ENCODE results near the gene DAGLA.

The DAGLA gene

DNA sequence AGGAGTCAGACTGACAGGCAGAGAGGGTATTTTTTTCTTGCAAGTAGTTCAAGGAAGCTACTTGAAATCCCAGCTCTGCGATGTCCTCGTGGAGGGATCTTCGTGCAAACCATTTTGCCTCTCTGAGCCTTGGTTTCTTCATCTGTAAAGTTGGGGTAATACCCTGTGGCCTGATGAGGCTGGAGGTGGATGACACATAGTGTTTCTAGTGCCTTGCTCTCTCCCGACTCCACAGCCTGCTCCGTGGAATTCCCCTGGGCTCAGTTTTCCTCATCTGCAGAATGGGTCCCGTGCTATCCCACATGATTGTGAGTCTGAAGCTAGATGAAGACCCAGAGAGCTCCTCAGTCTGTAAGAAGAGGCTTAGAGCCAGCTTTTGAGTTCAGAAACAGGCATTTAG is 32.7 kb downstream of the DAGLA start:
- DNase-seq = no peak

DNA sequence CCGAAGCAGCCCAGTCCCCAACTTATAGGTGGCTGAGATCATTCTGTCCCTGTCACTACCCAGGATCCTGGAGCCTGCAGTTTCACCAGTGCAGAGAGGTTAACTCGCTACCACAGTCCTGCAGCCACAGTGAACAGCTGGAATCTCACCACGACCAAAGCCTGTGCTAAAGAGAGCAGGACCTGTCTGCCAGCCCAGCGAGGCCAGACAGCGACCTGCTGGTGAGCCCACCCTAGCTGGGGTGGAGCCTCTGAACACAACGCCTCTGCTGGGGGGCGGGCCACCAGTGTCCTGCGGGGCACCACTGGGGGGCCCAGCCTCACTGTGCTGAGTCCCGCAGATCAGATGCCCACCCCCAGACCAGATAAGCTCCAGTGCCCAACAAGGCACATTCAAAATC is 33.3 kb downstream of the DAGLA start:
- no peak for DNase-seq

DNA sequence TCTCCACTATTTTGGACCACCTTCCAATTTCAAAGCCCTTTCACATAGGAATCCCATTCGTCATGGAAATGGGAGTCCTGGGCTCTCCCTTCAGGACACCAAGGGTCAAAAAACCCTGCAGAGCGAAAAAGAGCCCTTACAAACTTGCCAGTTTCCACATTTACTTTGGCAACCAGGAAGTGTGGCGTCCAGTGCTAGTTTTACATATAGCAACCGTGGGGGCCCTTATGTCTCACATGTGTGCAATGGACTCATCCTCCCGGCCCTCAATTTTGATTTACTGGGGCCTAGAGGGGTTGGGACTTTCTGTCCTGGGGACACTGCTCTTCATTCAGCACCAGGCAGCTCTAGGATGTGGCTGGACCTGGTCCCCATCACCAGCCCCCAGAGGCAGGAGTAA is 33.7 kb downstream of the DAGLA start:
- DNase-seq = no peak

DNA sequence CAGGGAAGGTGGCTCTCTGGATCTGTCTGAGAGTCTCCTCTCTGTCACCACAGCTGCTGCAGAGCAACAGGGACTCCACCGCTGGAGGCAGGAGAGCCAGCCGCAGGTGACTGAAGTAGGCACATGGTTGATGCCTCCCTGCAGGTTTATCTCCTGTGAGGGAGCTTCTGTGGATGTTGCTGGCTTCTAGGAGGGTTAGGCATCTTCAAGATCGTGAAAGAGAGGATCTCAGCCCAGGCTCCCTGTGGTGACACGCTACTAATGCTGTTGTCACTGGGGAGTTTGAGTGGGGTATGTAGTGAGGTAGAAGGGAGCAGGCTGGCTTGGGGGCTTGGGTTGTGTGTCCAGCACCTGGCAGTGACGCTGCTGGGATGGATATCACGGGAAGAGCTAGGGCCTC is 34.1 kb downstream of the DAGLA start:
- no peak for DNase-seq

DNA sequence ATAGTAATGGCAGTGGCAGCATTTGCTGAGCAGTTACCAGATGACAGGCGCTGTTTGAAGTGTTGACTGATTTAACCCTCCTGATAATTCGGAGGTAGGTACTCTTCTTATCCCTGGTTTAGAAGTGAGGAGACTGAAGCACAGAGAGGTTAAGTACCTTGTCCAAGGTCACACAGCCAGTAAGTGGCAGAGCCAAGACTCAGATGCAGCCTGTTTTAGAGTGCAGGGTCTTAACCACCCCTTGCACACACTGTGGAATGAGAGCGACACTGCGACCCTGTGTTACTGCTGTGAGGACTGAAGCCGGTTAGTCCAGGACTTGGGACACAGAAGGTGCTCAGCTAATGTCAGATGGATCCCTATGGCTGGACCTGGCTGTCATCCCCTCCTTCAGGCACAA is 34.7 kb downstream of the DAGLA start:
- no peak for DNase-seq

DNA sequence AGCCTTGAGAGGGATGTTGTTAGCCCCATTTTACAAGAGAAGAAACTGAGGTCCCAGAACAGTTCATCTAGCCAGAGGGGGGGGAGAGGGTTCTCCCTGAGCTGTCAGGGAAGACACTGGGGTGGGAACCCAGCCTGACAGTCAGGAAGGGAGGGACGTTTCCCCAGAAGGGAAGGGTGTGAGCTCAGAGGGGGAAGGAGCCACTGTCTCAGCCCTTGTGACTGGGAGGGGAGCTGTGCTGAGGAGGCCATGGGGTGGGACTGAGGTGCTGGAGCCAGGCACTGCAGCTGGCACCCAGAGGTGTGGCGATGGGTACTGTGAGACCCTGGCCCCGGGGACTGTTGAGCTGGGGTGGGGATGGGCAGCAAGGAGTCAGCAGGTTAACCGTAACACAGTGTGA is 35.7 kb downstream of the DAGLA start:
- no peak for DNase-seq

DNA sequence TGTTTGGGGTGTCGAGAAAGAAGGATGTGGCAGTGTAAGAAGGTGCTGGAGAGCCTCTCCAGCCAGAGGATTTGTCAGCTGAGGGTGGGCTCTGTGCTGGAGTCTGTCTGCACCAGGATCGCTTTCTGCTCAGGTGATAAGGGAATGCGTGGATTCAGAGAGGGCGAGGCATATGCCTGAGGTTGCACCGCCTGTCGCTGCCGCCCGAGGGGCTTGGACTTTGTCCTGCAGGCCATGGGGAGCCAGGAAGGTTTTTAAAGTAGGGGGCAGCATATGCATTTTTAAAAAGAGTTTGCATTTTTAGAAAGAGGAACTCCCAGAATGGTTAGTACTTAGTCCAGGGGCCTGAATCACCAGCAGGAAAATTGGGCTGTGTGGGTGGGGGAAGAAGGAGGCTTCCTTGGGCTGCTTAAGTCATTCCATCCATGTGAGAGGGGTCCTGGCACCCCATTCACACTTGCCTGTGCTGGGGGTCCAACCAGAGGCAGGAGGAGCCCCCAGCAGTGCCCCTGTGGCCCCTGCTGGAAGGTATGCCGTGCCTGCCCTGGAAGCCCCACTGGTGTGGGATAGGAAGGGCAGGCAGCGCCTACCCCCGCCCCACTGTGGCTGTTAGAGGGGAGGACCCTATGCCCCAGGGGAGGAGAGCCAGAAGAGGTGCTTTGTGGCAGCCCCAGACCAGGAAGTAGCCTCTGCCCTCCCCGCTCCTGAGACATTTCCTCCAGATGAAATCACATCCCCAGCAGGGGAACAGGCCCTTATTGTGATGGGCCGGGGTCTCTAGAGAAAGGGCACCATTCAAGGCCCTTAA is 36.5 kb downstream of the DAGLA start:
- DNase-seq = no peak

DNA sequence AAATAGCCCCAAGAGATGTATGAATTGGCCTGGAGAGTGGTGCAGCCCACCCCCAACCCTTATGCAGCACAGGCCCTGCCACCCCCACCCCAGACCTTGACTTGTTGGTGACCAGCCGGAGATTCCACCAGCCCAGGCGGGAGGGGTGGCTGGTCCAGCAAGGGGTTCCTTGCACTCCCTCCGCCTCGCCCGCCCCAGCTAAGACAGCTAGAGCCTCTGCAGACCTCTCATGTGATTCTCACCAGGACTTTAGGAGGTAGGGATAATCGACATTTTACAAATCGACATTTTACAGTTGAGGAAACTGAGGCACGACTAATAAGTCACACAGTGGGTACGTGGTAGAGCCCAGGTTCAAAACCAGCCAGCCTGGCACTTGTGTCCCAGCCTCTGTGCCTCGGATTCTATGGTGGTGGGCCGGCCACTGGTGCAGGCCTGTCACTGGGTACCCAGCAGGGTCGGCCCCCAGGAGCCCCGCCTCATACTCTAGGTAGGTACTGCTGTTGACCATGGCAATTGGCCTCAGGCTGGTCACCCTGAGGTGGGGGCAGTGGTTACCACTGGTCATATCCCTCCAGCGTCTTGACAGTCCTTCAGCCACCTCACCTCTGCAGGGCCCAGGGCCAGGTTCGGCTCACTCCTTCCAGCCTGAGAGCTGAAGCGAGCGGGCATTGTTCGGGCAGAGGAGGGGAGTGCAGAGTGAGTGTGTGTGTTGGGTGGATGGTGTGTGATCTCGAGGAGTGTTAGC is 37.3 kb downstream of the DAGLA start:
- DNase-seq = no peak

DNA sequence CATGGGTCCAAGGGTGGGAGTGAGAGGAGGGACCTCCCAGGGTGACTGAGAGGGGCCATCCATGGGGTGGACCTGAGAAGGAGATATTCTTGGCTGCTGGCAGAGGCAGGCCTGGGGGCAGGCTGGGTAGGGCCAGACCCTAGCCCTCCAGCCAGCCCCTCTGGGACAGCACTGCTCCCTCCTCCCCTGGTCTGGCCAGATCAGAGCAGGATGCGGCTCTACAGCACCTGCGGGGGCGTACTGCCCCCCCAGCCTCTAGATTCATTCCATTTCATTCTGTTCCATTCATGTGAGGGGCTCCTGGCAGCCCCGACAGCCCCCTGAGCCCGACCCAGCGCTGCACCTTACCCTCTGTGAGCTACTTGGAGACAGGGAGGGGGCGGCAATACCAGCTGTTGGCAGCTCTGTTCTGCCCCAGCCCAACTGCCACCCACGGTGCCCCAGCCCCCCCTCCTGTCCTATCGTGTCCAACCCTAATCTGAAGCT is 37.9 kb downstream of the DAGLA start:
- DNase-seq = no peak

DNA sequence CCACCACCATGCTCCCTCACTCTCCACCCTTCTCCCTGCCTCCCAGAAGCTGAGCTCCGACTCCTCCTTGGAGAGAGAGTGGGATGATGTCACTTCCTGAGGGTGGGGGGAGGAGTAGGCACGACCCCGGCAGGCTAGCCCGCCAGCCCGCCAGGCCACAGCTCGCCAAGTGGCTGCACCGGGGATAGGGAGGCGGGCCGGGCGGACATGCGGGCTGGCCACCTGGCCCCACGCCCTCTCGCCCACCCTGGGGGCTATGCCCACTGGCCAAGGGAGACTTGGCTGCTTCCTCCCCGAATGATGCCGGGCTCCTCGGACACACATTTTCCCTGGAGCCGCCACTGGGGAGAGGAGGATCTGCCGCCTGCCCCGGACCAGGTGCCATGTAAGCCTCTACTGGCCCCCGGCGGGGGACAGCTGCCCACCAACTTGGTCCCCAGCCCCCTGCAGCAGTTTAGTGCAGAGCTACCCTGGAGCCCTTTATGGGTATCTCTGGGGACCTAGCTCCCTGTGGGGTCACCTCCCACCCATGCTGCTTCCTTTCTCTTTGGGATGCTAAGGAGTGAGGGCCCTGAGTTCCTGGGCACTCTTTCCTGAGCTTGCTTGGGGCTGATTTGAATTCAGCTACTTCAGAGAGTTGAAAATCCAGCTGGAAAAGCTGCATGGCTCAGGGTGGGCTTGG is 38.6 kb downstream of the DAGLA start:
- DNase-seq = no peak

DNA sequence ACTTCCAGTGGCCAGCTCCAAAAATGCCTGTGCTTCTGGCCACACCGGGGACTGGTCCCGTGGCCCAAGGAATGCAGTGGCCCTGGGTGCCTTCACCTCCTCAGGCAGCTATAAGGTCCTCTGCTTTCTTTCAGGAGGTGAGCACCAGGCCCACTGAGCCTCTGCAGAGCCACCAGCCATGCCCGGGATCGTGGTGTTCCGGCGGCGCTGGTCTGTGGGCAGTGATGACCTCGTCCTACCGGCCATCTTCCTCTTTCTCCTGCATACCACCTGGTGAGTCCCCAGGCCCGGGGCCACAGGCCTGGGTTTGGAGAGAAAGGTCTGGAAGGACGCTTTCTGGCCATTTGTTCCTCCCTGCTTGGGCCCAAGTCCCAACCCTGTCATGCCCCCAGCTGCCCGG is 39.8 kb downstream of the DAGLA start:
- no peak for DNase-seq

DNA sequence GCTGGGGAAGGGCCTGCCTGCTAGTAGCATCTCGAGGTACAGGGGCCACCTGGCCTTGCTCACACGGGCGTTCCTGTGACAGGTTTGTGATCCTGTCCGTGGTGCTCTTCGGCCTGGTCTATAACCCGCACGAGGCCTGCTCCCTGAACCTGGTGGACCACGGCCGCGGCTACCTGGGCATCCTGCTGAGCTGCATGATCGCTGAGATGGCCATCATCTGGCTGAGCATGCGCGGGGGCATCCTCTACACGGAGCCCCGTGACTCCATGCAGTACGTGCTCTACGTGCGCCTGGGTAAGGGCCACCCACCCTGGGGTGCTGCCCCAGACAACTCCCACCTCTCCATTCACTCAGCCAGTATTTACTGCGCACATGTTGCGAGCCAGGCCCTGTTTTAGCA is 40.4 kb downstream of the DAGLA start:
- no peak for DNase-seq

DNA sequence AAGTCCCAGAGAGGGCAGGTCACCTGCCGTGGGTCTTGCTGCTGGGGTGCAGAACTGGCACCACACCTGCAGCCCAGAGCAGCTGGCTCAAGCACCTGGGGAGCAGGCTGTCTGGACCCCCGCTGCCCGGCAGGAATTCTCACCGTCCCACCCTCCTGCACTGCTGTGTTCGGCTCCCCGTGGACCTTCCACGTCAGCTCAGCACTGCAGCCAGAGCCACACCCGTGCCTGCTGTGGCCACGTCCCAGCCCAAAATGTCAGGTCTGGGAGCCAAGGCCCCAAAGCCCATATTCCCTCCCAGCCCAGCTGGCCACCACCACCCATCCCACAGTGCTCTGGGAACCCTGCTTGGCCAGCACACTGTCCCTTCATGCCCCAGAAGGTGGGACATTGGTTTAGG is 44.2 kb downstream of the DAGLA start:
- DNase-seq = no peak

DNA sequence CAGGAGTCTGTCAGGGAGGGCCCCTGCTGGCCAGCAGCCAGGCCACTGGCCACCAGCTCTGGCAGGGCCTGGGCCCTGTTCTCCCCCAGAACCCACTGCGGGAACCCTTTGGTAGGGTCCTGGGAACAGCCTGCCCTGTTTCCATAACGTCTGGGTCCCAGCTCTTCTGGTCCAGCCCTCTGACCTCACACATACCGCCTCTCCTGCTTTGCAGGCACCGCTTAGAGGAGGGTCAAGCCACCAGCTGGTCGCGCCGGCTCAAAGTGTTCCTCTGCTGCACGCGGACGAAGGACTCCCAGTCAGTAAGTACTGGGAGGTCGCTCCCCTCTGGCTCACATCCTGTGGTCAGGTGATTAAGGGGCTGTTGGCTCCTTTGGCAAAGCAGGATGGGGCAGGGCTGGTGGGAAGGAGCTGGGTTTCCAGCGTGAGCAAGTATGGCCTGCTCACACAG is 45.6 kb downstream of the DAGLA start:
- DNase-seq = no peak

DNA sequence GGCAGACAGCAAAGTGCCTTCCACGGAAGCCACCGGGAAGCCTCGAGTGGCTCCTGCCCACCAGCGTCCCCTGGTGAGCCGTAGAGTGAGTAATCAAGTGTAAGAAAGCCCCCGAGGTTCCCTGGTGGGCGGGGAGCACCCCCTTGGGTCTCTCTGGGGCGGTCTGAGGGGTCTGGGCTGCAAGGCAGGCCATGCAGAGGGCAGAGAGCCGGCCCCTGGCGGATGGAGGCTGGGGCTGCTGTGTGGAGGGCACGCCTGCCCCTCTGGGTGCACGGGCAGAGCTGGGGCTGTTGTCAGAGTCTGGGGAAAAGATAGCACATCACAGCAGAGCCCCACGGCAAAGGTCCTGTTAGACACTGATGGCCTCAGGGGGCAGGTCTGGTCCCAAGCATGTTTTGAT is 46.6 kb downstream of the DAGLA start:
- DNase-seq = no peak

DNA sequence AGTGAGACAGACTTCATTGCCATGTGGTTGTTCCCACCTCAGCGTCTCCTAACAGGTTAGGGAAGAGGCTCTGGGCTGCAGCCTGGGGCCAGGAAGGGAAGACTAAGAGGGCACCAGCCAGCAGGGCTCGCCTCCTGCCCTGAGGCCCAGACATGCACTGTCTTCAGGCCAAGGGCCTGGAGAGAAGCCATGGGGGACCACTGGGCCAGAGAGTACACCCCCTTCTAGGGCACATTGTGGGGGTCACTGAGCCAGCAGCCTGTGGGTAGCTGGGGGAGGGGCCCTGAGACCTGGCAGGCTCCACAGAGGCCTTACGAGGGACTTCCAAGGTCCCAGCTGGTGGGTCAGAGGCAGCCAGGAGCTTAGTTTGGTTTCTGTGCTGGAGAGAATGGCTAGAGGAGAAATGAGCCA is 47.2 kb downstream of the DAGLA start:
- DNase-seq = no peak

DNA sequence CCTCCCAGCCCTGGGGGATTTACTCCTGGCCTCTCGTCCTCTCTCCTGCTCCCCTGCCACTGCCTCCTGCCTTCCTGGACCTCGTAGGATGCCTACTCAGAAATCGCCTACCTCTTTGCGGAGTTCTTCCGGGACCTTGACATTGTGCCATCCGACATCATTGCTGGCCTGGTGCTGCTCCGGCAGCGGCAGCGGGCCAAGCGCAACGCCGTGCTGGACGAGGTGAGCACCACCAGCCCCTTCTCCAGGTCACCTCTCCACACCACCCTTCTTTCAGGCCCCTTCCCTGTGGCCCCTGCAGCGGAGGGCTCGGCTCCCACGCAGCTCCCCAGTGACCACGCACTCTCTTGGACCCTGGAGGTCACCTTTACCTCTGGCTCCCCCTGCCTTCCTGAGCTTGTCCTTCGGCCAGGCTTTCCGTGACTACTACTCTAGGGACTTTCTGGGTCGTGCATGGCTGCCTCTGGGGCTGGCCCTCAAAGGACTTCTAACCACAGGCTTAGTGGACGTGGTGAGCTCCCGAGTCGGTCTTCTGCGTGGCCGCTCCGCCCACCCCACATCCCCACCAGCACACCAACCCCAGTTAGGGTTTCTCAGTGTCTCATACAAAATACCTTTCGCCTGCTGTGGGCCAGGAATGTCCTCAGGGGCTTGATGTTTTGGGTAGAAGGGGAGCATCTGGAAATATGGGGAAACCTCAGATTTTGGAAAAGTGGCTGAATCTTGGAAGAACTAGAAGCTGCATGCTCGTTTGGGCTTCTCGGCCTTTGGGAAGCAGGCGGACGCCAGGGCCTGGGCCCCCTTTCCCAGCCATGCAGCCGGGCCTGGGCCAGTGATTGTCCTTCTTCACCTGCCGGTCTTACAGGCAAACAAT is 48.1 kb downstream of the DAGLA start:
- DNase-seq = no peak

DNA sequence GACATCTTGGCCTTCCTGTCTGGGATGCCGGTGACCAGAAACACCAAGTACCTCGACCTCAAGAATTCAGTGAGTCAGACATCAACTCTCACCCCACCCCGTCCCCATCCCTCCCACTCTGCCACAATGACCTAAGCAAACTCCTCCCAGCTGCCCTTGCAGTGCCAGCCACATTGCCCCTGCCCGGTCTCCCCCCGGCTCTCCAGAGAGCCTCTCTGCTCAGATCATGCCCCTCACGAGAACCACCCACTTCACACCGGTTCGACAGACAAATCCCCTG is 48.7 kb downstream of the DAGLA start:
- DNase-seq = no peak

DNA sequence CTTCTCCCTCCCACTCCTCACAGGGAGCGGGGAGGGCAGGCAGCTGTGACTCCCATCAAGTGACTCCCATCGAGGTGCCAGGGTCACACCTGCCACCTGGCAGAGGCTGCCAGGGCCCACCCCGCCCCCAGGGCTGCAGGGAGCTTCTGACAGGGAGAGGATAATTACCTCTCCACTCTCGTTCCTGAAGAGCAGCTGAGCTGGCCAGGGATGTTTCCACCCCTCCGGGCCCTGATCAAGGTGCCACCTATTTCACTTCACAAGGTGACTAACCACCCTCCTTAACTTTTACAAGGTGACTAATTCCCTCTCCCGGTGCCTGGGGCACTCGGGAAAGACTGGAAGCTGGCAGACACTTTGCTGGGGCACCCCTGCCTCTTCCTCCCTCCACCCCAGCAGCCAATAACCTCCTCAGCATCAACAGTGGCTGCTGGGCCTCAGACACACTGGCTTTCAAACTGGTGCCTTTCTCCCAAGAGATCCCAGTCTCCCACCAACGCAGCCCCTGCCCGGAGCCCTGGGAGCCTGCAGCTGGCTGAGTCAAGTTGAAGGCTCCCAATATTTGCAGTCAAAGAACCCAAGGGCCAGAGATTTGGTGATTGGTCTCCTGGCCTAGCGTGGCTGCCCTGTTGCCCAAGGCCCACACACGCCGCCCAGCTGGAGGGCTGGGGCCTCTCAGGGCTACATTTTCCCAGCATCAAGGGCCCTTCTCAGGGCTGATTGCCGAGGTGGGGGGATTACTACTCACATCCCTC is 50.2 kb downstream of the DAGLA start:
- no peak for DNase-seq

DNA sequence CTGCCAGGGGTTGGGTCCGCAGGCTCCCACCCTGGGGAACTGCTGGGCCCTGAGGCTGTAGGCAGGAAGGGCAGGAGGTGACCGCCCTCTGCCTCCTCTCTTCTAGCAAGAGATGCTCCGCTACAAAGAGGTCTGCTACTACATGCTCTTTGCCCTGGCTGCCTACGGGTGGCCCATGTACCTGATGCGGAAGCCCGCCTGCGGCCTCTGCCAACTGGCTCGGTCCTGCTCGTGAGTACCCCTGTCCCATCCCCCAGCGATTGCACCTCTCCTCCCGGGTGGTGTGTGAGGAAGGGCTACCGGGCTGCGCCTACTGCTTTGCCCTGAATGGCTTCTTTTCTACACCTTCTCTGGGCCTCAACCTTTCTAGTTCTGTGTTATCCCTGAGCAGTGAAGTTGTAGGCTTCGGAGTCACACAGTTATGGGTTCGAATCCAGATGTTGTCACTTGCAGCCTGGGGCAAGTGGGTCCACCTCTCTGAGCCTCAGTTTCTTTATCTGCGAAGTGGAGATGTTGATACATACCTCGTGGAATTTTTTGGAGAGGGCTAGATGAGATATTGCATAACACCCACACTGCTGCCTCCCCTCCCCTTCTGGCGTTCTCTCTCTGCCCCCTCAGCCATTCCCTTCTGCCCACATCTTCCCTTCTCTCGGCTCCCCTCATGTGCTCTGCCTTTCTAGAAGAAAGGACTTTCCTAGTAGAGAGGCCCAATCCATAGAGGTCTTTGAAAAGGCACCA is 51.2 kb downstream of the DAGLA start:
- DNase-seq = no peak

DNA sequence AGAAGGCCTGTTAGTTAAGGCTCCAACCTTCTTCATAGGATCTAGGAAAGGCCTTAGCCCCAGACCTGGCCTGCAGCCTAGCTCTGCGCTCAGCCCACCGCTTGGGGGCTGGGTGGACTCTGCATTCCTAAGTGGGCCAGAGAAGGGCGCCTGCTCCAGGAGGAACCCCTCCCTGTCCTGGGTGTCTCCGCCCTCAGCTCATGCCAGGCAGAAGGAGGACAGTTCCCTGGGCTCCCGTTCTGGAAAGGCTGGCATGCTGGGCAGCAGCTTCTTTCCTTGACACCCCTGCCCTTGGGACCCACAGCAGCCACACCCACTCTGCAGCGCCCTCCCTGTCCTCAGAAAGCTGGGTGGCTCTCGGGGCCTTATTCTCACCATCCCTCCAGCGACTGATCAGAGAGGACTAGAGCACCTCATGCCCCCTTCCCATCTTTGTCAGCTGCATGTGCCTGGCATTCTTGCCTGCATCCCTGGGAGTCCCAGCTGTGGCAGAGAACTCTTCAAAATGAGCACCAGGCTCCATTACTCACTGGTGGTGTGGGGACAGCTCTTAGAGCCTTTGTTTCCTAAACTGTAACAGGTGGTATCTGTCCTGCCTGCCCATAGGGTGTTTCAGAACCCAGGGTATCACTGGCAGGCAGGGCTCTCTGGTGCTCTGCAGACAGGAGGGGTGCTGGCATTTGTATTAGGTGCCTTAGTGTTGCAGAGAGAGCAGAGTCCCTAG is 51.9 kb downstream of the DAGLA start:
- DNase-seq = no peak
